ENCODE measurements around the gene PLEKHF1. TPM values are rescaled to one million over a fixed set of nuclear protein-coding genes. Genes with fewer than 3 reads are reported as not detected.
A peak's percentile ranks its signal among the peaks of the same experiment; 100 is the strongest.

The PLEKHF1 gene
- 10.1 to 29.4 TPM (median 28.6 TPM) in 3 replicates for total RNA-seq
- long read RNA-seq, transcript PLEKHF1-204 (2 exons, 1,357 nt): minor isoform, 17 of 92 reads
- long read RNA-seq, transcript PLEKHF1-201 (2 exons, 2,084 nt): major isoform, 65 of 92 reads
- long read RNA-seq, partial matches to known transcripts: 6 of 92 reads
- long read RNA-seq, other reads (novel, unspliced or antisense): 2 of 92 reads

GRCh38 chr19:29665215-29665825 is at the start of gene PLEKHF1:
Gene PLEKHF1, plus strand, starts transcription at chr19:29665461. Its CDS starts 8,379 bp downstream, at chr19:29673840.
- peaks cover 3% of the 10 kb centered on the region for H3K36me3 Mint-ChIP-seq (ENCODE audit: low read depth)
- H3K27ac Mint-ChIP-seq (ENCODE audit: unreplicated experiment): peak within 1 kb of the TSS; percentile 99
- no peaks in the 10 kb centered on the region for H3K27me3 Mint-ChIP-seq (ENCODE audit: low read depth)
- TF ChIP-seq CTCF (IDR thresholded peaks at IDR 0.05): peak; percentile 26
- no peaks in the 10 kb centered on the region for H3K9me3 Mint-ChIP-seq (ENCODE audit: low read depth)
- peaks cover 70% of the 10 kb centered on the region for H3K4me1 Mint-ChIP-seq (ENCODE audit: low read depth)
- no peak for DNase-seq (ENCODE audit: low spot score)
- peak within 1 kb of the TSS; percentile 77 for H3K4me3 Mint-ChIP-seq (ENCODE audit: unreplicated experiment)

- no peak for DNase-seq (ENCODE audit: low spot score)
- H3K4me3 Mint-ChIP-seq (ENCODE audit: unreplicated experiment): no peak overlapping the region
- no peak overlapping the region for H3K27ac Mint-ChIP-seq (ENCODE audit: unreplicated experiment)
- H3K4me1 Mint-ChIP-seq (ENCODE audit: low read depth): peaks cover 4% of the 10 kb centered on the region
- H3K9me3 Mint-ChIP-seq (ENCODE audit: low read depth): peaks cover 4% of the 10 kb centered on the region
- peaks cover 3% of the 10 kb centered on the region for H3K27me3 Mint-ChIP-seq (ENCODE audit: low read depth)
- peaks cover 33% of the 10 kb centered on the region for H3K36me3 Mint-ChIP-seq (ENCODE audit: low read depth)
- TF ChIP-seq CTCF (IDR thresholded peaks at IDR 0.05): no peak
Measured at GRCh38 chr19:29615891-29616425, 49.3 kb upstream of the PLEKHF1 start.

- H3K27ac Mint-ChIP-seq (ENCODE audit: unreplicated experiment): no peak overlapping the region
- peaks cover 4% of the 10 kb centered on the region for H3K9me3 Mint-ChIP-seq (ENCODE audit: low read depth)
Measured at GRCh38 chr19:29616541-29616940, 48.7 kb upstream of the PLEKHF1 start.

GRCh38 chr19:29617366-29618266 is 47.6 kb upstream of the PLEKHF1 start:
- peaks cover 4% of the 10 kb centered on the region for H3K9me3 Mint-ChIP-seq (ENCODE audit: low read depth)
- no peak for DNase-seq (ENCODE audit: low spot score)
- H3K27me3 Mint-ChIP-seq (ENCODE audit: low read depth): peaks cover 6% of the 10 kb centered on the region
- H3K36me3 Mint-ChIP-seq (ENCODE audit: low read depth): peaks cover 26% of the 10 kb centered on the region
- TF ChIP-seq CTCF (IDR thresholded peaks at IDR 0.05): no peak
- no peak overlapping the region for H3K4me3 Mint-ChIP-seq (ENCODE audit: unreplicated experiment)
- H3K4me1 Mint-ChIP-seq (ENCODE audit: low read depth): no peaks in the 10 kb centered on the region
- no peak overlapping the region for H3K27ac Mint-ChIP-seq (ENCODE audit: unreplicated experiment)

More at GRCh38 chr19:29616541-29616940, 48.7 kb upstream of the PLEKHF1 start:
- TF ChIP-seq CTCF (IDR thresholded peaks at IDR 0.05): no peak
- Mint-ChIP-seq H3K27me3 (ENCODE audit: low read depth) (peaks cover 6% of the 10 kb centered on the region), H3K36me3 (ENCODE audit: low read depth) (peaks cover 32% of the 10 kb centered on the region), H3K4me3 (ENCODE audit: unreplicated experiment) (no peak overlapping the region), H3K4me1 (ENCODE audit: low read depth) (peaks cover under 1% of the 10 kb centered on the region)
- DNase-seq (ENCODE audit: low spot score): no peak

- Mint-ChIP-seq H3K9me3 (ENCODE audit: low read depth) (peaks cover 4% of the 10 kb centered on the region), H3K4me1 (ENCODE audit: low read depth) (no peaks in the 10 kb centered on the region), H3K27me3 (ENCODE audit: low read depth) (peaks cover 6% of the 10 kb centered on the region), H3K4me3 (ENCODE audit: unreplicated experiment) (no peak overlapping the region), H3K36me3 (ENCODE audit: low read depth) (peaks cover 22% of the 10 kb centered on the region), H3K27ac (ENCODE audit: unreplicated experiment) (no peak overlapping the region)
- no peak for TF ChIP-seq CTCF (IDR thresholded peaks at IDR 0.05)
- no peak for DNase-seq (ENCODE audit: low spot score)
Measured at GRCh38 chr19:29618434-29618833, 46.8 kb upstream of the PLEKHF1 start.
